ENCODE measurements around the gene FCRL5.
A peak's percentile ranks its signal among the peaks of the same experiment; 100 is the strongest.
"Not testable (repeated sequence)": the region's sequence is repeated elsewhere in the genome, so short reads cannot be mapped to it uniquely, and the experiment has no call there.

FCRL5 gene

DNA sequence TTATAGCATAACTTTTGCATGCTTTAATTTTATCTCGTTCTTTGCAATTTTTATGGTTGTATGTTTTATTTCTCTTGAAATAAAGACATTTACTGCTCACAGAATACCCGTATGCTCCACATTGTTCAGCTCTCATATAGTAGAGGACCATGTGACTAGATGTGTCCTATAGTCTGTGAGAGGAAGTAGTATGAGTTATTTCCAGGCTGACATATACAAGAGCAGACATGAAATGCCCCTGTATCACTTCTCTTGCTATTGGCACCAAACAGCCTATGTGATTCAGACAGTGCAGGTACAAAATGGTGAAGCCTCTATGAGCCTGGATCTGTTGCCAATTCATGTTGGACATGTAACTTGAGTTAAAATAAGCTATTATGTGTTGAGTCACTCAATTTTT lies 5.8 kb upstream of the FCRL5 start:
- Mint-ChIP-seq H3K4me3 (no peak overlapping the region), H3K27ac (no peak overlapping the region), H3K27me3 (peaks cover 13% of the 10 kb centered on the region), H3K36me3 (ENCODE audit: low read depth) (no peaks in the 10 kb centered on the region), H3K4me1 (ENCODE audit: low read depth) (peaks cover 19% of the 10 kb centered on the region), H3K9me3 (no peaks in the 10 kb centered on the region)

DNA sequence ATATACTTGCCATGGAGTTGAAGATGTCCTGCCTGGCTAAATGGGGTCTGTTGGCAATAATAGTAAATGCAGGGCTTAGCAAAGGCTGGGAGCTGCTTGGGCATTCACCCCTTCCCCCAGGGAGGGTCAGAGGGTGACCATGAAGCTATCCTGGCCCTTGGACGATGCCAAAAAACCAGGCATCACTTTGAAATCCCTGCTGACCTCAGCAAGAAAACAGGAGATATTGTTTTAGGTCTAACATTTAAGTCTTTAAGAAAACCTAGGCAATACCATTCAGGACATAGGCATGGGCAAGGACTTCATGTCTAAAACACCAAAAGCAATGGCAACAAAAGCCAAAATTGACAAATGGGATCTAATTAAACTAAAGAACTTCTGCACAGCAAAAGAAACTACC lies 4.2 kb downstream of the FCRL5 start:
- not testable (repeated sequence) for H3K4me1 Mint-ChIP-seq (ENCODE audit: low read depth); H3K36me3 Mint-ChIP-seq (ENCODE audit: low read depth); H3K9me3 Mint-ChIP-seq; H3K4me3 Mint-ChIP-seq; H3K27ac Mint-ChIP-seq
- H3K27me3 Mint-ChIP-seq: peaks cover 12% of the 10 kb centered on the region

DNA sequence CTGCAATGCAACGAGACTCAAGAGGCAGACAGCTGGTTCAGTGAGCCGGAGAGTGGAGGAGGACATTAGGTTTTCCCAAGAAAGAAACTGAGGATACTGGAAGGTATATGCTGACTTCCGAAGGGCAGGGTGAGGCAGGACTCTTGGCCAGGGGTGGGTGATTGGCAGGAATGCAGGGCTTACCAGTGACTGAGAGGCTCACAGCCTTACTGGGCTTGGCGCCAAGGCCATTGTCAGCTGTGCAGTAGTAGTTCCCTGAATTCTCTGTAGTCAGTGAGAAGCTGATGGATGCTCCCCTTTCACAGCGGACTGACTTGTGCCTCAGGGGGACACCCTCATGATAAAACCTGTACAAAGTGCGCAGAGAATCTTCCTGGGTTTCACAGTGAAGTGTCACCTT lies 9.6 kb downstream of the FCRL5 start:
- Mint-ChIP-seq H3K27me3 (peaks cover 10% of the 10 kb centered on the region), H3K9me3 (no peaks in the 10 kb centered on the region), H3K27ac (no peak overlapping the region), H3K4me1 (ENCODE audit: low read depth) (peaks cover 12% of the 10 kb centered on the region), H3K4me3 (no peak overlapping the region), H3K36me3 (ENCODE audit: low read depth) (no peaks in the 10 kb centered on the region)

DNA sequence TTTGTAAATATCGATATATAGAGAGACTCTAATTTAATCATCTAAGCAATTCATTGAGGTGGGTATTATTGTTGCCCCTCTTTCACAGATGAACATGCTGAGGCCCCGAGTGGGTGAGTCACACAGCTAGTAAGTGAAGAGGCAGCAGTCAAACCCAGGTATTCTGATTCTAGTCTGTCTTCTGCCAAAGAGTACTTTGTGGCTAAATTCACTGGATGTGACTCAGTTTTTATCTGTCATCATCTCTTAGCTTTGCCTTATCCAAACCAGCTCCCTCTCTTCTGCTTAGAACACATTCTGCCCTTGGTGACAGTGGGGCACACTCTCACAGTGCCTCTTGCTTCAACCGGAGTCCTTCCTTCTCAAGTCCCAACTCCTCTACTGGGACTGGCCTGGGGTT lies 11.5 kb downstream of the FCRL5 start:
- Mint-ChIP-seq H3K4me1 (ENCODE audit: low read depth) (peaks cover 12% of the 10 kb centered on the region), H3K36me3 (ENCODE audit: low read depth) (no peaks in the 10 kb centered on the region), H3K9me3 (no peaks in the 10 kb centered on the region), H3K4me3 (no peak overlapping the region), H3K27ac (no peak overlapping the region), H3K27me3 (peaks cover 8% of the 10 kb centered on the region)

DNA sequence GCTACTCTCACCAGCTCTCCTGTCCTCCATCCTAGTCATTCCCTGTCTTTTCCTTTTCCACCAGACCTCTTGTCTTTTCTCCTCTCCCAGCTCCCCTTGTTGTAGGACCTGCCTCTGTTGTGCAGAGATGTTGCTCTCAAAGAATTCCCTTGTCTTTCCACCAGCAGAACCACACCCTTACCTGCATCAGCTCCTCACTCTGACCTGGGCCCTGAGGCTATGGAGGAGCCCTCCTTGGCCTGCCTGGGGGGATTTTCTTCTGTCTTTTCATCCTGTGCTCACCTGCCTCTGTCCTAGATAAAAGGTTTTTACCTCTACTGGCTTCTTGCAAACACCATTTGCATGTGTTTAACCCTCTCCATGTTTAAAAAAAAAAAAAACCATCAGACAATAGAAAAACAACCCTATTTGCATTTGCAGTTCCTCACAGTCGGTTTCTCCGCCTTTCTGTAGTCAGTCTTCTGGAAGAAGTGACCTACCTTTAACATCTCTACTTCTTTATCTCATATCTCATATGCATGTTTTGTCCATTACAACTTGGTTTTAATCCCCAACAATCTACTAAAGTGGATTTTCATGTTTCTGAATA lies 12.1 kb downstream of the FCRL5 start:
- Mint-ChIP-seq H3K36me3 (ENCODE audit: low read depth) (no peaks in the 10 kb centered on the region), H3K27me3 (peaks cover 8% of the 10 kb centered on the region), H3K27ac (no peak overlapping the region), H3K4me1 (ENCODE audit: low read depth) (peaks cover 12% of the 10 kb centered on the region), H3K4me3 (no peak overlapping the region), H3K9me3 (no peaks in the 10 kb centered on the region)

DNA sequence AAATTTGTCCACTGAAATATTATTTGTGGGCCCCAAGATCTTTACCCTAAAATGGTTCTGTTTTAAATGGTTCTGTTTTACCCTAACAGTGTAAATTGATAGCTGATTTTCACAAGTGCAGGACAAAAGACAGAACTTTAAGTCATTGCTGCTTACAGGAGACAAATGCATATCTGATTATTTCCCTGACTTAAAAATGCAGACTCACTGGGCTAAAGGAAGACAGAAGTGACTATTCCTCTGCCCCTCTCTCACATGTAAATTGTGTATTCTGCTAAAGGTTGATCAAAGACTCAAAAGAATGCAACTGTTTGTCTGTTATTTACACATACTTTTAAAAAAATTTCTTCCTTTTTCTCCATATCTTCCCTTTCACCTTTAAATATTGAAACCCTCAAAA lies 12.7 kb downstream of the FCRL5 start:
- H3K4me3 Mint-ChIP-seq: no peak overlapping the region
- H3K27me3 Mint-ChIP-seq: peaks cover 8% of the 10 kb centered on the region
- H3K4me1 Mint-ChIP-seq (ENCODE audit: low read depth): peaks cover 12% of the 10 kb centered on the region
- no peaks in the 10 kb centered on the region for H3K36me3 Mint-ChIP-seq (ENCODE audit: low read depth)
- no peak overlapping the region for H3K27ac Mint-ChIP-seq
- no peaks in the 10 kb centered on the region for H3K9me3 Mint-ChIP-seq

DNA sequence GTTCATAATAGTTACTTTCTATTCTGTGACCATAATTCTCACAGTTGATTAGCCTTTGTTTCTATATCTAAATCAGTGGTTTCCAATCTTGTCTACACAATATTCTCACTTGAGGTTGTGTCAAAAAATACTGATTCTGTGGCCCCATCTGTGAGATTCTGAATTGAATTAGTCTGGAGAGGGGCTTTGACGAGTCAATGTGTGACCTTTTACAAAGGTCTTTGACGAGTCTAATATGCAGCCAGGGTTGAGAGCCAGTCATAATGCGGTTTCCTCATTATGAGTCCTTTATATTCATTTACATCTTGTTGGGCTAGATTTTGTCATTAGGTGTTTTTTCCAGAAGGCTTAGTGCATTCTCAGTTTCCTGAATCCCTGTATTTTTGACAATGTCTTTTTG lies 19.7 kb downstream of the FCRL5 start:
- Mint-ChIP-seq H3K9me3 (no peaks in the 10 kb centered on the region), H3K27ac (no peak overlapping the region), H3K27me3 (peaks cover 11% of the 10 kb centered on the region), H3K4me3 (no peak overlapping the region), H3K36me3 (ENCODE audit: low read depth) (no peaks in the 10 kb centered on the region), H3K4me1 (ENCODE audit: low read depth) (no peaks in the 10 kb centered on the region)

DNA sequence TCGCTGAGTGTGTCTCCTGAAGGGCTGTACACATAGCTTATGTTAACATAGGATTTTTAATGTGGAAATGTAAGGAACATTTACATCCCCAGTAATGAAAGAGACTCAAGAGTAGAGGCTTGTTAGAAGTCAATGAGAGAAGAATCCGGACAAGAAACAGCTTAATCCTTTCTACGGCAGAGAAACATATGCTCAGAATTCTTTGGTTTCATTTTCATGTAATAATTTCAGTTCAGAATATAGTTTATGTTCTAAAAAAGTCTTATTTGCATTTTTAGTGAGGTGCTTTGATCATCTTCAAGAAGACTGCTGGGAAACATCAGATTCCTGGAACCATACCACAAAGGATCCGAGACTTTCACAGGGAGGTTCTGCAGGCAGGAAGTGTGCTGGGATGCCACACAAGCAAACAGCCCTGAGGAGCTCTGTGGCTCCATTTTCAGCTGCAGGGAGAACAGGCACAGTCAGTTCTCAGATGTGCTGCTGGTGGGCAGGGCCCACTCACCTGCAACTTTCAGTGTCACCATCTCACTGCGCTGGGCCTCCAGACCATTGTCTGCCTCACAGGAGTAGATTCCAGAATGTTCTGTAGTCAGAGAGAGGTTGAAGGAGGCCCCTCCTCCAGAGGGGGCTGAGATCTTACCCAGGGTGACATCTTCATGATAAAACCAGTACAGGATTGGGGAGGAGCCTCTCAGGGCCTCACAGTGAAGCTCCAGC lies 28.4 kb downstream of the FCRL5 start:
- no peaks in the 10 kb centered on the region for H3K36me3 Mint-ChIP-seq (ENCODE audit: low read depth)
- peaks cover 8% of the 10 kb centered on the region for H3K27me3 Mint-ChIP-seq
- no peak overlapping the region for H3K4me3 Mint-ChIP-seq
- H3K27ac Mint-ChIP-seq: no peak overlapping the region
- no peaks in the 10 kb centered on the region for H3K4me1 Mint-ChIP-seq (ENCODE audit: low read depth)
- no peaks in the 10 kb centered on the region for H3K9me3 Mint-ChIP-seq

DNA sequence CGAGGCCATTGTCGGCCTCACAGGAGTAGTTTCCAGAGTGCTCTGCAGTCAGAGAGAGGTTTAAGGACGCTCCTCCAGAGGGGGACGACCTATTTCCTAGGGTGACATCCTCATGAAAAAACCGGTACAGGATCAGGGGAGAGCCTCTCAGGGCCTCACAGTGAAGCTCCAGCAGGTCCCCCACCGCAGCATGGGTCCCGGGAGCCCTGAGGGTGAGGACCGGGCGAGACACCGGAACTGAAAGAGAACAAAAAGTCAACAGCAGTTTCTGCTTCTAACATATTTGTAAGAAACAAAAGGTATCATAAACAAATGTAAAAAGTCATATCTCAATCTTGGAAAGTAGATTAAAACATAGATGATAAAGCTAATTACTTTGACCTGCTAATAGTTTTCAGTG lies 31.3 kb downstream of the FCRL5 start:
- no peak overlapping the region for H3K4me3 Mint-ChIP-seq
- H3K9me3 Mint-ChIP-seq: no peaks in the 10 kb centered on the region
- H3K36me3 Mint-ChIP-seq (ENCODE audit: low read depth): no peaks in the 10 kb centered on the region
- H3K4me1 Mint-ChIP-seq (ENCODE audit: low read depth): no peaks in the 10 kb centered on the region
- H3K27ac Mint-ChIP-seq: no peak overlapping the region
- H3K27me3 Mint-ChIP-seq: peaks cover 8% of the 10 kb centered on the region

DNA sequence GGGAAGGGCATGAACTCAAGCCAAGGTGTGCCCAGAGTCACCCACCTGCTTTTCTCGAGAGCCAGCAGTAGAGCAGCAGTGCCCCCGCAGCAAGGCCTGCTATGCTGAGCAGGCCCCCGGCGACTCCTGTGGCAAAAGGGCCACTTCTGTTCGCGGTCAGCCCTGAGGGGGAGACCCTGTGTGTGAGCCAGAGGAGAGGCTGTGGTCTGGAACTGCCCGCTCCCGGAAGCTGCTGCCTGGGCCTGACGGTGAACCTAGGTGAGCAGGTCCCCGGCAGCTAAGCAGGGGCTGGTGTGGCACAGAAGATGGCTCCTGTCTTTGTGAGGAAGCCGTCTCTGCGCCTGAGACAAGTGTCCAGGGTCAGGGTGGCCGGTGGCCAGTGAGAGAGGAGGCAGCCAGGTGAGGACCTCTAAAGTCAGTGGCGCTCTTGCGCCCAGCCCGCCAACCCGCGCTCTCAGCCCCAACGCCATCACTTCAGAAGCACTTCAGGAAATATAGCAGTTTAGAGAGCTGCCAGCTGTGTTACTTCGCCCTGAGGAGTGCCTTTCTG lies 31.9 kb downstream of the FCRL5 start:
- Mint-ChIP-seq H3K36me3 (ENCODE audit: low read depth) (no peaks in the 10 kb centered on the region), H3K27ac (no peak overlapping the region), H3K9me3 (no peaks in the 10 kb centered on the region), H3K27me3 (peaks cover 8% of the 10 kb centered on the region), H3K4me3 (no peak overlapping the region), H3K4me1 (ENCODE audit: low read depth) (no peaks in the 10 kb centered on the region)

DNA sequence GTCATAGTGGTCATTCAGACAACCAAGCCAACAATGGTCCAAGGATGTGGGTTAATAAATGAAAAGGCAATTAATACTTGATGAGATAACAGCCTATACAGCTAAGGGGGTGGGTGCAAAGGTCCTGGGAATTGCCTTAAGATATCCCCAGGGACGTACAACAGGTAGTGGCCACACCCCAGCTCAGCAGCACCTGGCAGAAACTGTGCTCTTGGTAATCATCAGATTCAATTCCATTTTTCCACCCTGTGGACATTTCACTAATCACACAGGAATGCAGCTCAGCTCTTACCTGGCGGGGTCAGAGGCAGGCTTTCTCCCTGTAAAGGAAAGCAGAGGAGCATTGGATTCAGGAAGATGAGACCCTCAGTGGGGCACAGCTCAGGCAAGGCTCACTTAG lies 32.9 kb downstream of the FCRL5 start:
- Mint-ChIP-seq H3K4me3 (no peak overlapping the region), H3K27me3 (peaks cover 8% of the 10 kb centered on the region), H3K36me3 (ENCODE audit: low read depth) (no peaks in the 10 kb centered on the region), H3K27ac (no peak overlapping the region), H3K9me3 (no peaks in the 10 kb centered on the region), H3K4me1 (ENCODE audit: low read depth) (no peaks in the 10 kb centered on the region)

DNA sequence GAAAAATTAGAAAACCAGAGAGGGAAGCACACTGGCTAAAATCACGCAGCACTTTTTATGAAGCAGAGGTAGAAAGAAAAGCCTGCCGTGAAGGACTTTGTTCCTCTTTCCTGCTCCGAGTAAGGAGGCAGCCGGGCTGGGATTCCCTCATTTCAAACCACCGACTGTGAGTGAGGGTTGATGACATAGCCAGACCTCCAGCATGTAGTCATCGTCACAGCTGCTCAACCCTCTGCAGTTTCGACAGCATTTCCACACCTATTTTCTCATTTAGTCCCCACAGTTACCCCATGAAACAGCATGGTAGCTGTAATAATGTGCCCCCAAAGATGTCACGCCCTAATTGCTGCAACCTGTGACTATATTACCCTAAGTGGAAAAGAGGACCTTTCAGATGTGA lies 35.3 kb downstream of the FCRL5 start:
- Mint-ChIP-seq H3K9me3 (no peaks in the 10 kb centered on the region), H3K27ac (no peak overlapping the region), H3K4me1 (ENCODE audit: low read depth) (peaks cover 11% of the 10 kb centered on the region), H3K36me3 (ENCODE audit: low read depth) (no peaks in the 10 kb centered on the region), H3K4me3 (no peak overlapping the region), H3K27me3 (no peaks in the 10 kb centered on the region)

DNA sequence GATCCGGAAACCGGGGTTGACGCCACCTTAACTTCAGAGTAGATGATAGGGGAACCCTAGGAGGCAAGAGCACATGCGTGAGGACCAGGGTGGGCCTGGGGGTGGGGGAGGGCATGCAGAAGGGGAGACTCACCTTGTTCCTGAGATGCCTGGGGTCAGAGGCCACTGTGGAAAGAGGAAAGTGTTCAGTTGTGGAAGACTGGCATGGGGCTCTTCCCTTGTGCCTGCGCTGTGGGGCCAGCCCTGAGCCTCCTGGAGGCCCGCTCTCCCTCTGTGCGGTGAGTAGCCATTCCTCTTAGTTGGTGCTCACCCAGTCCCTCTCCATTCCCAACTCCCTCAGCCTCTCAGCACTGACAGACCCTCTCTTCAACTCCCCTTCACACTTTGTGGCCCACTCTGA lies 36.6 kb downstream of the FCRL5 start:
- Mint-ChIP-seq H3K27me3 (no peaks in the 10 kb centered on the region), H3K27ac (no peak overlapping the region), H3K4me1 (ENCODE audit: low read depth) (peaks cover 14% of the 10 kb centered on the region), H3K4me3 (no peak overlapping the region), H3K36me3 (ENCODE audit: low read depth) (no peaks in the 10 kb centered on the region), H3K9me3 (no peaks in the 10 kb centered on the region)

DNA sequence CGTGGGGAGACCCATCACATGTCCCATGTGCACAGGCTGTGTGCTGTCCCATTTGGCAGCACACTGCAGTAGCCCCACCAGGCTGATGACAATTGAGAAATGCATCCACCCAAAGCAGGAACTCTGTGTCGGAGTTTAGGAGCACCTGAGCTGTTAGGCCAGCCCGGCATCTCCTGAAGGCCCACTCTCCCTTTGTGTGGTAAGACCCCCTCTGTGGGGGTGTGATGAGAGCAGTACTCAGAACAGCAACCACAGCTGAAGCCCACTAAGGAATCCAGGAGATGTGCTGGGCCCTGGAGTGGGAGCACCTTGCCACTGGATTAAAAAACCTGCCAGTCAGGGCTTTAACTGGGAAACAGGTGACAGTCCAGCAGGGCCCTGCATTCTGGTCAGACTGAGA lies 37.2 kb downstream of the FCRL5 start:
- Mint-ChIP-seq H3K9me3 (no peaks in the 10 kb centered on the region), H3K4me3 (no peak overlapping the region), H3K27me3 (no peaks in the 10 kb centered on the region), H3K4me1 (ENCODE audit: low read depth) (peaks cover 14% of the 10 kb centered on the region), H3K27ac (no peak overlapping the region), H3K36me3 (ENCODE audit: low read depth) (no peaks in the 10 kb centered on the region)

DNA sequence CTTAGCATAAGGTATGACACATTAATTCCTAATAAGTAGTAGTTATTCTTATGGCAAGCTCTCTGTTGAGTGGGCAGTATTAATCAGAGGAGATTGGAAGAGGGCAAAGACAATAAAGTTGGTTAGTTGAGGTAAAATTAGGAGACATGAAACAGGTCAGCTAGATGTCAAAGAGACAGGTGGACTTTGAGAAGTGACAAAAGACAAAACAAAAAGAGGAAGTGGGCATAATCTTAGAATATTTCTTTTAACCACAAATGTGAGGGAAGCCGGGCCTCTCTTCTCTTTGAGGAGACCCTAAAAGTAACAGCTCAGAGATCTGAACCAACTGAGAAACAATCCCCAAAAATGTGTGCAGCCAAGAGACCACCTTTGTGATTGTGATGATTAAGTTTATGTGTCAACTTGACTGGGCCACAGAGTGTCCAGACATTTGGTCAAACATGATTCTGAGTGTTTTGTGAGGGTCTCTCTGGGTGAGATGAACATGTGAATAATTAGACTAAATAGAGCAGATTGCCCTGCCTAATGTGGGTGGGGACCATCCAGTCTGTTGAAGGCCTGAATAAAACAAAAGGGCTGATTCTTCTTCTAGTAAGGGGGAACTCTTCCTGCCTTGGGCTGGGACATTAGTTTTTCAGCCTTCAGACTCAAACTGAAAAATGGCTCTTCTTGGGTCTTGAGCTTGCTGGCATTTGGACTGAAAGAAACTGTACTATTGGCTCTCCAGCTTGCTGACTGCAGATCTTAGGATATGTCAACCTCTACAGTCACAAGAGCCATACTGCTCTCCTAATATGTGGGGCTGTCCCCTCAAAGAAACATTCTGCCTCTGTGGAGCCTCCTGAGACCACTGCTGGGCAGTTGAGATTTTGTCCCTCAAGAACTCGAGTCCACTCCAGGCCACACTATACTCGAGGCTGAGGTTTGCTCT lies 40.0 kb downstream of the FCRL5 start:
- Mint-ChIP-seq H3K9me3 (no peaks in the 10 kb centered on the region), H3K27ac (peak overlapping the region; percentile 36), H3K4me3 (no peak overlapping the region), H3K36me3 (ENCODE audit: low read depth) (no peaks in the 10 kb centered on the region), H3K27me3 (no peaks in the 10 kb centered on the region), H3K4me1 (ENCODE audit: low read depth) (peaks cover 14% of the 10 kb centered on the region)
